GM12878 (cell line): ENCODE results near the gene NAALADL2. TPM values are rescaled to one million over a fixed set of nuclear protein-coding genes. Genes with fewer than 3 reads are reported as not detected.

Experiments used
- BACH1 ChIP-seq: fragments of 450-650 bp; IDR thresholded peaks from 2 replicates; pipeline ENCODE4 v1.6.1; 2017; ENCODE audit warnings: mild to moderate bottlenecking, borderline replicate concordance
- BHLHE40 ChIP-seq, 2 experiments: fragments of 450-650 bp in 1 of 2; IDR thresholded peaks; 2 replicates each; pipeline ENCODE4 v1.6.1; 2011 to 2017; ENCODE audit warnings: low read depth in 2 of 2, borderline replicate concordance in 1 of 2, improper control_type of control experiment in 1 of 2, low read length in 1 of 2, mild to moderate bottlenecking in 1 of 2
- CBX3 ChIP-seq: fragments of 200-600 bp; sonication (generic); IDR thresholded peaks from 2 replicates; pipeline ENCODE4 v1.6.1; 2016; ENCODE audit warnings: low read depth, borderline replicate concordance
- CHD4 ChIP-seq: fragments of 200-600 bp; sonication (generic); IDR thresholded peaks from 2 replicates; pipeline ENCODE4 v1.6.1; 2016; ENCODE audit warnings: mild to moderate bottlenecking
- CTCF ChIP-seq, 3 experiments: IDR thresholded peaks in 2 of 3; conservative IDR thresholded peaks in 1 of 3; 2 replicates each; pipeline ENCODE4 v1.5.1; 2011; ENCODE audit warnings: low read depth in 3 of 3, low read length in 3 of 3, mild to moderate bottlenecking in 3 of 3, control low read depth in 2 of 3, moderate library complexity in 2 of 3, inconsistent platforms in 1 of 3, mixed read lengths in 1 of 3; ENCODE audit not compliant: control insufficient read depth in 2 of 3, insufficient read depth in 1 of 3; ENCODE audit errors: extremely low read depth in 1 of 3
- DPF2 ChIP-seq: fragments of 450-650 bp; IDR thresholded peaks from 2 replicates; pipeline ENCODE4 v1.6.1; 2017; ENCODE audit warnings: mild to moderate bottlenecking
- GABPA ChIP-seq: IDR thresholded peaks from 2 replicates; pipeline ENCODE4 v1.6.1; 2014; ENCODE audit warnings: antibody characterized with exemption, low read depth, mild to moderate bottlenecking, inconsistent platforms
- HCFC1 ChIP-seq: fragments of 150-350 bp; IDR thresholded peaks from 2 replicates; pipeline ENCODE4 v1.6.1; 2014; ENCODE audit warnings: low read length
- PBX3 ChIP-seq: IDR thresholded peaks from 2 replicates; pipeline ENCODE4 v1.6.1; 2011; ENCODE audit warnings: mild to moderate bottlenecking, low read depth, low read length, moderate library complexity; ENCODE audit not compliant: insufficient replicate concordance
- POLR2AphosphoS2 ChIP-seq: IDR thresholded peaks from 2 replicates; pipeline ENCODE4 v1.6.1; 2011; ENCODE audit warnings: low read depth, mild to moderate bottlenecking, low read length, improper control_type of control experiment, moderate library complexity
- RUNX3 ChIP-seq: IDR thresholded peaks from 2 replicates; pipeline ENCODE4 v1.6.1; 2012; ENCODE audit warnings: low read length, inconsistent platforms
- SUZ12 ChIP-seq: fragments of 200-600 bp; sonication (generic); IDR thresholded peaks from one replicate; pipeline ENCODE4 v1.6.1; 2018; ENCODE audit warnings: antibody characterized with exemption, mild to moderate bottlenecking; ENCODE audit not compliant: unreplicated experiment
- TARDBP ChIP-seq: IDR thresholded peaks from 2 replicates; pipeline ENCODE4 v1.6.1; 2016; ENCODE audit warnings: borderline replicate concordance
- USF1 ChIP-seq: IDR thresholded peaks from 2 replicates; pipeline ENCODE4 v1.6.1; 2011; ENCODE audit warnings: borderline replicate concordance, low read depth, mild to moderate bottlenecking, moderate library complexity, mixed read lengths, low read length; ENCODE audit not compliant: insufficient read depth; ENCODE audit errors: extremely low read length
- USF2 ChIP-seq: IDR thresholded peaks from 2 replicates; pipeline ENCODE4 v1.6.1; 2011; ENCODE audit warnings: low read depth, low read length, improper control_type of control experiment, borderline replicate concordance
- ZBTB11 ChIP-seq: fragments of 450-650 bp; formaldehyde crosslinking; IDR thresholded peaks from 2 replicates; pipeline ENCODE4 v1.5.0; 2022; ENCODE audit warnings: mild to moderate bottlenecking, missing genetic modification characterization
- ZBTB4 ChIP-seq: fragments of 450-650 bp; formaldehyde crosslinking; IDR thresholded peaks from 2 replicates; pipeline ENCODE4 v1.4.0; 2022; ENCODE audit warnings: mild to moderate bottlenecking, moderate library complexity
- polyA plus RNA-seq, 11 experiments: library from polyadenylated mRNA; depleted of rRNA in 4 of 11; unstranded in 6 of 11; stranded (reverse) in 5 of 11; fragments of >200 nt; fragmentation: Nextera tagmentation in 4 of 11; fragmentation: Illumina TruSeq in 1 of 11; extraction: Ambion mirVana in 4 of 11; extraction: Trizol in 1 of 11; gene quantifications; 1 replicate in 1 of 11; 2 replicates in 10 of 11; pipeline versions ENCODE4 v1.2.1 to v1.2.3, GENCODE V29; 2011 to 2016; ENCODE audit warnings: inconsistent platforms in 2 of 11, missing spikeins in 2 of 11, low read depth in 1 of 11
- total RNA-seq, 4 experiments: library from RNA; depleted of rRNA in 3 of 4; stranded (reverse); fragments of >200 nt in 3 of 4; fragmentation: Illumina TruSeq in 1 of 4; extraction: Trizol in 1 of 4; gene quantifications; 2 replicates each; pipeline versions ENCODE4 v1.2.1 to v1.2.3, GENCODE V29; 2013 to 2021

NAALADL2 gene
- total and polyA plus RNA-seq, 10 of the 15 experiments (the other 5 are each of a cell fraction or from before 2014, with no cell fraction given): 0.06 to 10.8 (median 0.46) TPM

- TF ChIP-seq ZBTB4 (CRISPR knock-in tag) (no peak), USF1 (no peak), HCFC1 (no peak), CTCF (IDR thresholded peaks at IDR 0.05 in 2 of 3, conservative IDR thresholded peaks at IDR 0.05 in 1 of 3; ENCODE audit: control insufficient read depth in 2 of 3, extremely low read depth in 1 of 3, insufficient read depth in 1 of 3, low read depth in 3 of 3, low read length in 3 of 3) (no peak), BHLHE40 (IDR thresholded peaks at IDR 0.05; ENCODE audit: borderline replicate concordance in 1 of 2, low read depth in 2 of 2, low read length in 1 of 2) (no peak), TARDBP (no peak), USF2 (no peak), PBX3 (no peak), RUNX3 (peak; percentile 62; the same call in 1 of the 2 replicates), SUZ12 (no peak), ZBTB11 (CRISPR knock-in tag) (no peak), CBX3 (no peak), DPF2 (no peak), GABPA (peak; percentile 56; the same call in 1 of the 2 replicates), POLR2AphosphoS2 (no peak), BACH1 (no peak), CHD4 (no peak)
Measured at GRCh38 chr3:175193815-175194518, 334.8 kb downstream of the NAALADL2 start (continued).
